DMS53 treated with DMSO at 0.1 percent for 48 hours (cell line): ENCODE data around the gene POGK.
"Not testable (repeated sequence)": the region's sequence is repeated elsewhere in the genome, so short reads cannot be mapped to it uniquely, and the experiment has no call there.

ENCODE experiments used
- DNase-seq: peaks from one replicate; lab custom pipeline; 2025; ENCODE audit not compliant: unreplicated experiment; lab: John Stamatoyannopoulos, UW

POGK gene

DNA sequence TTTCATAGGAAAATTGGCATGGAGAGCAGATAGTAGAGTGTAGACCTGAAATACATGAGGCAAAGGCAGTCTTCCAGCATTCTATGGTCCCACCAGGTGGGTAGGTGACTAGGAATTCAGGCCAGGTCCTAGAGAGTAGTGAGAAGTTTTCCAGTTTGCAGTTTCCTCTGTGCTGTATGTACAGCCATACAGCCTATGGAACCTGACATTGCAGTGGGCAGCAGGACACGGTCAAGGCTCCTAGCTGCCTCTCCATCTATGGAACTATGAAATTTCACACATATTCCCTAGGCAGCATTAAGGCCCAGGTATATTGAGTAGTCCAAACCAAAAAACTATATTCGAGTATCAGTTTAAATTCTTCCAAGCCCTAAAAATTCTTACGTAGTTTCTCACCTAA lies 16.3 kb downstream of the POGK start:
- DNase-seq = no peak

DNA sequence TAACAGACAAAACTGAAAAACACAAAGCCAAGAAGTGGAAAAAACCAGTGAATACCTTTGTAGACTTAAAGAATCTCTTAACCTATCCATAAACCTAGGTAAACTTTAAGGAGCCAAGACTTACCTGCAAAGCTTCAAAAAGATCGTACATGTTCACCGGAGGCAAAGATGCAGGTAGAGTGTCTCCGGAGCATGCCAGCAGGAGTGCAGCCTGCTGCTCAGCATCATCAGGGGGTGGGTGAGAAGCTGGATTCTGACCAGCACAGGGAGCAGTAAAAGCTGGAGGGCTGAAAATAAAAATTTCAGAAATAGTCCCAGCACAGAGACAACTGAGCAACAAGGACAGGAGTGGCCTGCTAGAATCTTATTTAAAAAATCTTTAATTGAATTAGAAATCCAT lies 18.7 kb downstream of the POGK start:
- DNase-seq = no peak

DNA sequence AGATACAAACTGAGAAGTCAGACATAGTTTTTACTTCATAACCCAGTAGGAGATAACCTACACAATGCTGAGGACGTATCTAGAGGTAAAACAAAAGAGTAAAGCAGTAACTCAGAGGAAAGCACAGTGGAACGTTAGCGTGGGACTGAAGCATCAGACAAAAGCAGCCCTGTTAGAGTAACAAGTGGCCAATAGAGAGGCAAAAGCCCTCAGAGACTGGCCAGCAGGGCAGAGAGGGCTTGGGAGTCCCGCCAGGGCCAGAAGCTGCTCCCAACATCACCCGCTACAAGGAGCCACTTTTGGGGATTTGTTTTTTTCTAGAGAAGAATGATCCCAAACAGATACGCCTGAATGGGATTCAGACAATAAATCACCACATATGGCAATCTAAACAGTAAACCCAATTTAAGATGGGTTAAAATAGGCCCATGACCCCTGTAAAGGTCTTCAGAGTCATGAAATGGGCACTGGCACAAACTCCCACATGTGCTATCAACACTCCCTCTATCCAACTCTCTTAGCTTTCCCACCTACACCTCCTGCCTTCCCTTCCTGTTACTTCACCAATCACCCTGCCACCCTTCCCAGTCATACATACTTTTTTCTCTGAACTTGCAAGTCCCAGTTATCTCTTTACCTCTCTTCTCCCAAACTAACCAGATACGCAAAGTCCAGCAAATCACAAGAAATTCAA lies 19.6 kb downstream of the POGK start:
- no peak for DNase-seq

DNA sequence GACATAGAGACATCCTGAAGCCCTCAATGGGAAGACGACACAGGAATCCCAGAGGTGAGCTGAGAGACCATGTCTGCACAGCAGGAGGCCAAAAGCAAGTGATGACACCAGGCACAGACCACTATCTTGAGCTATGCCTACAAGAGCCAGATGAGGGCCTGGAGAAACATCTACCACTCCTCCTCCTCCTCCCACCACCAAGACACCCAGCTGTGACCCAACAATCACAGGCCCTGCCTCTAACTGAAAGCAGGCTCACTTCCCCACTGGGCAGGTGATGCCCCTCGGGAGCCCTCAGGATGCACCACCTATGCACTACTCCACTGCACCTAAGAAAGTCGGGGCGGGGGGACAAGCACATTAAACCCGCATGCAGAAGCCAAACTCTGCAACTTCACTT lies 20.3 kb downstream of the POGK start:
- DNase-seq = no peak

DNA sequence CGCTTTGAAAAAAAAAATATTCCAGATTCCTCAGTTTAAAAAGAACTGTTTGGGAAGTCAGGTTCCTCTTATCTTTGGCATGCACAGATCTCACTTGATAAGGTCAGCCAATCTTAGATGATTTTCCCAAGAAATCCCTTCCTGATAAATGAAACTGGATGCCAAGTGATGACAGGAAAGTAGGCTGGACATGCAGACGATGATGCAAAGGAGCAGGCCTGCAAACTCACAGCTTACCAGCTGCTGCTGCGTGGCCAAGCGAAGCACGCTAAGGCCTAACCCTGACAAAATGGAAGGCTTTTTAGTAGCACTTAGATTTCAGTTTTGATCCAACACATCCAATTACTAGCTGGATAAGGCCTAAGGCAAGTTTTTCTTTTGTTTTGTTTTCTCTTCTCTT lies 26.7 kb downstream of the POGK start:
- DNase-seq = no peak

DNA sequence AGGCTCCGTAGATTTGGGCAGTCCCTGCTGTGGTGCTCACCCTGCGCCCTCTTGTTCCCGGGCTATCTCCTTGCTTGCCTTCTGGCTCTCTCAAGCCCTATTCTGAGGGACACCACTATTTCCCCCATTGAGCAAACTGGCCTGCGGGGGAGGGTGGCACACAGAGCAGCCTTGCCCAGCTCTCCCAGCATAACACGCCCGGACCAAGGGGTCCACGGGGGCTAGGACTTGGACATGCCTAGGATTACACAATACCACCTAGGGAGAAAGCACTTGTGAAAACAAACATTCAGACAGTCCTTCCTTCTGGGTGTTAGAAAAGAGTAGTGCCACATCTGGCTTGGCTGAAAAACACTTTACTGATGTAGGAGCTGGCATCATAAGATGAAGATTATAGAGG lies 29.4 kb downstream of the POGK start:
- DNase-seq = no peak

DNA sequence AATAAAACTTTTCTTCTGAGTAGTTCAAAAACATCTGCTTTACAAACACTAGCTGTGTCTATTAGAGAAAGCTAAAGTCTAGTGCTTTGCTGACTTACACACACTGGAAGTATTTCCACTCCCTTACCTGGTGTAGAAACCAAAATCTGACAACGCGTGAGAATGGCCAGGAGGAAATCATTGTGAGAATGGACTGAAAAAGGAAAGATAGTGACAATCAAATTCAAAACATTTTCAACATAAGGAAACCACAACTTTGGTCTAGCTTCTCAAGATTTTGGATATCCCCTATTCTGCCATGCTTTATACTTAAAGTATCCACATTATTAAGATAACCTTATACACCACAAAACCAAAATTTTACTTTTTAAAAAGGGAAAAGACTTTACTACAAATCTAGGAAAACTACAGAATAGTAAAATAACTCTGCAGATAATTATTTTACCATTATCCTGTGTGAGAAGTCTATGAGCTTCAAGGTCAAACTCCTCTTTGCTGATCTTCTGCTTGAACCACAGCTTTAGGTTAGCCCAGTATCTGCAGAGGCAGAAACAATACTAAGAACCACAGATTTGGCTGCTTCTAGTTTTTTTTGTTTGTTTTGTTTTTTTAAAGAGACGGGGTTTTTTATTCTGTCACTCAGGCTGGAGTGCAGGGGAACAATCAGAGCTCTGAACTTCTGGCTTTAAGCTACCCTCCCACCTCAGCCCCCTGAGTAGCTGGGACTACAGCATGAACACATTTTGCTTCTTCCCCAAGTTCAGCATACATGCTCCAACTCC lies 30.2 kb downstream of the POGK start:
- DNase-seq = no peak

DNA sequence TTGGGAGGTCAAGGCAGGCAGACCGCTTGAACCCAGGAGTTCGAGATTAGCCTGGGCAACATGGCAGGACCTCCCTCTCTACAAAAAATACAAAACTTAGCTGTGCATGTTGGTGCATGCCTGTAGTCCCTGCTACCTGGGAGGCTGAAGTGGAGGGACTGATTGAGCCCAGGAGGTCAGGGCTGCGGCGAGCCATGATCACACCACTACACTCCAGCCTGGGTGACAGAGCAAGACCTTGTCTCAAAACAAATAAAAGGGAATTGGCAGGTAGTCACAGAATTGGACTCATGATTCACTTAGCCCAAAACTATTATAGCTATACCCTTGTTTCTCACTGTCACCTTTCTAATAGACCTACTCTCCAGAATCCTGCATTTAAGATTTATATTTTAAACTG lies 31.3 kb downstream of the POGK start:
- DNase-seq = no peak

DNA sequence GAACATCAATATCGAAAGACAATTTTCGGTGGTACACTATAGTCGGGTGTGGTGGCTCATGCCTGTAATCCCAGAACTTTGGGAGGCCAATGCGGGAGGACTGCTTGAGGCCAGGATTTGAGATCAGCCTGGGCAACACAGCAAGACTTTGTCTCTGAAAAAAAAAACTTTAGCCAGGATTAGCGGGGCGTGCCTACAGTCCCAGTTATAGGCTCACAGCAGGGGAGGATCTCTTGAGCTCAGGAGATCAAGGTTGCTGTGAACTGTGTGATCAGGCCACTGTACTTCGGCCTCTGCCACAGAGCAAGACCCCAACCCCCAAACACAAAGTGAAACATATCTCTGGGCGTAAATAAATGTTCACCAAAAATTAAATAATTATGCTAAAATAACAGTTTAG lies 35.2 kb downstream of the POGK start:
- no peak for DNase-seq

DNA sequence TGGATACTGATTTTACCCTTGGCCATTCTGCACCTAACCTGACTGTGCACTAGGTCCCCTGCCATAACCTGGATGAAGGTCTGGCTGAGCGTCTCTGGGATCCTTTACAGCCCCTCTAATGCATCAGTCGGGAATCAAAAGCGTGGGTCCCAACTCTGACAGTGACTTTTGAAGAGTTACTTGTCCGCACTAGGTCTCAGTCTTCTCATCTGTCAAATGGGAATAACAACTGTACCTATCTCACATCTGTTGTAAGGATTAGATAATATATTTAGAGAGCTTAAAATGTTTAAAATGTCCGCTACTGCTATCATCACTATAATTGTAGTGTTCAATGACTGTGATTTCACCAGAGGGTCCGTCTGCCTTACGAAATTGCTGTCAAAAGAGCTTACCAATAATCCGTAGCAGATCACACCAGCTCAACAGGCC lies 36.0 kb downstream of the POGK start:
- DNase-seq = no peak

DNA sequence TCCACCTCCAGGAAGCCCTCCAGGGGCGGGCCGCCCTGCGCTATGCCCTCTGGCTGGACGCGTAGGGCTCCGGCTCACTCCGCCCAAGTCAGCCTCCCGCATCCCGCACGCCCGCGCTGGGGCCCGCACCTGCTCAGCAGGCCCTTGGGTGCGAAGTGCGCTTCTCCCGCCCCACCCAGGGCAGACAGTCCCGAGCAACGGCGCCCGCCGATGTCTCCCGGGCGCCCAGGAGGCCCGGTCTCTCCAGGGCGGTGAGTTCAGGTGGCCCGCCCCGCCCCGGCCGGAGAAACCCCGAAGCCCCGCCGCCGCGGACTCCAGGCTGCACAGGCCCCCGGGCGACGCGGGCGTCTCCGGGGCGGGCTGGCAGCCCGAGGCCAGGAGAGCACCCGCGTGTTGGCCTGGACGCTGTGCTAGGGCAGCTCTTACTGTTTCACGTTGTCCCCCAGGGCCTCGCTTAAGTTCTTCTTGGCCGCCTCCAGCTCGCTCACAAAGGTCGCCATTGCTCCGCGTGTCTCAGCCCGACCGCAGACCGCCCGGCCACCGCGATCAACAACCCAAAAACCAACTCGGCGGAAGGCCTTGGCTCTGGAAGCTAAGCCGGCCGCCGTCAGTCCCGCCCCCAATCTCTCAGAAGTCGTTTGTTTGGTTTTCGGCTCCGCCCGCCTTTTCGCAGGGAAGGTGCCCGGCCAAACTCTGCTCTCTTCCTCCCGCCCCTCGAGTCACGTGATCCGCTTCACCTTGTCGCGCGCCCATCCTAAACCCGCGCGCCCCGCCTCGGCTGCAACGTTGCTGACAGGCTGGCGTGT lies 36.7 kb downstream of the POGK start, which contains the start of gene TADA1:
TSS of gene TADA1 (minus strand) at position 531 of the 806 bp plus-strand sequence. CDS start at position 500, 31 bp downstream.
- peak; percentile 98 for DNase-seq

DNA sequence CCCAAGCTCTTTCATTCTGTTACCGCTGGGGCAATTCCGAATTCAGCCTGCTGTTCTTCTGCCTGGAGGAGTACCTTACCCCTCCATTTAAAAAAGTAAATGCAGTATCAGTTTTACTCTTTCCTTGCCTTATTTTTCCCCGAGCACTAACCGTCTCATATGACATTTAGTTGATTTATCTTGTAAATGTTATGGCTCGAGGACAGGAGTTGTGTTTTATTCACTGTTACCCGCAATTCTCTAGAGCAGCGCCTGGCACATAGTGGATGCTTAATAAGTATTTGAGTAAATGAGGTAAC lies 37.2 kb downstream of the POGK start:
- no peak for DNase-seq

DNA sequence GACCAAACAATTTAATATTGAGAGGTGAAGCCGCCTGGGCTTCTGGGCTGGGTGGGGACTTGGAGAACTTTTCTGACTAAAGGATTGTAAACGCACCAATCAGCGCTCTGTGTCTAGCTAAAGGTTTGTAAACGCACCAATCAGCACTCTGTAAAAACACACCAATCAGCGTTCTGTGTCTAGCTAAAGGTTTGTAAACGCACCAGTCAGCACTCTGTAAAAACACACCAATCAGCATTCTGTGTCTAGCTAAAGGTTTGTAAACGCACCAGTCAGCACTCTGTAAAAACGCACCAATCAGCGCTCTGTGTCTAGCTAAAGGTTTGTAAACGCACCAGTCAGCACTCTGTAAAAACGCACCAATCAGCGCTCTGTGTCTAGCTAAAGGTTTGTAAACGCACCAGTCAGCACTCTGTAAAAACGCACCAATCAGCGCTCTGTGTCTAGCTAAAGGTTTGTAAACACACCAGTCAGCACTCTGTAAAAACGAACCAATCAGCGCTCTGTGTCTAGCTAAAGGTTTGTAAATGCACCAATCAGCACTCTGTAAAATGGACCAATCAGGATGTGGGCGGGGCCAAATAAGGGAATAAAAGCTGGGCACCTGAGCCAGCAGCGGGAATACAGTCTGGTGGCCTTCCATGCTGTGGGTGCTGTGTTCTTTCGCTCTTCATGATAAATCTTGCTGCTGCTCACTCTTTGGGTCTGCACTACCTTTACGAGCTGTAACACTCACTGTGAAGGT lies 39.1 kb downstream of the POGK start:
- DNase-seq = not testable (repeated sequence)

DNA sequence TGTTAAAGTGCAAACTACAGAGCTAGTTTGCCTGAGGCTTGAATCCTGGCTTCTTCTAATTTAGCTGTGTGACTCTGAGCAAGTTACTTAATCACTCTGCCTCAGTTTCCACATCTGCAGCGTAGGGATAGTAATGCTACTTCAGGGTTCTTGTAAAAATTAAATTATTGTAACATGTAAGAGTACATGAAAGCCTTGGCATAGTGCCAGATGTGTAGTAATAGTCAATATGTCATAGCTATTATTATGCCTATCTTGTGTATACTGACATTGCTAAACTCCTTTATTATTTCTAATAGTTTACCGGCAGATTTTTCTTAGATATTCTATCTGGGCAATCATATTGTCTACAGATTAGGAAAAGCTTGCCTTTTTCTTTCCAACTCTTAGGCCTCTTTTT lies 43.6 kb downstream of the POGK start:
- DNase-seq = no peak

DNA sequence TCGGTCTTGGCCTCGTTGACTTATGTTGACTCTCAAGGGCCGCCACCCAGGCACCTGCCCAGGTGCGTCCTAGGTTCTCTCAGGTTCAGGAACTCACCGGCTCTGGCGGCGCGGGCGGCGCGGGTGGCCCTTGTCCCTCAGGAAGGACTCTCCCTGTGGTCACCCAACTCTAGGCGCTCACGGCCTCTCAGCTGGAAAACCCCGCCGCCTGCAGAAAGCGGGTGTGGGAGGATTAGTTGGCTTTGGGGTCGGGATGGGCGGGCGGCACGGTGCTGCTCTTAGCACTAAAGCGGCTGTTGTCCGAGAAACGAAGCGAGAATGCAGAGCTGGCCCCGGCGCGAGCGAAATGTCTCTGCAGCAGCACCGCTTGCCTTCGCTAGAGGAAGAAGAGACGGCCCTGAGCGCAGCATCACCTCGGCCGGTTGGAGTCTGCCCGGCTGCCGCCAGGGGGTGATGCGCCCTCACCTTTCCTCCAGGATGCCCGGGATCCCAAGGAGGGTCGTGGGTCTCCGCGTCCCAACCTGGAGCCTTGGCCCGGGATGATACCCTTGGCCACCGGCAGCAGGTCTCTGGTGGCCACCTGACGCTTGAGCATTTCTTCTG lies 44.9 kb downstream of the POGK start:
- DNase-seq = peak; percentile 53

DNA sequence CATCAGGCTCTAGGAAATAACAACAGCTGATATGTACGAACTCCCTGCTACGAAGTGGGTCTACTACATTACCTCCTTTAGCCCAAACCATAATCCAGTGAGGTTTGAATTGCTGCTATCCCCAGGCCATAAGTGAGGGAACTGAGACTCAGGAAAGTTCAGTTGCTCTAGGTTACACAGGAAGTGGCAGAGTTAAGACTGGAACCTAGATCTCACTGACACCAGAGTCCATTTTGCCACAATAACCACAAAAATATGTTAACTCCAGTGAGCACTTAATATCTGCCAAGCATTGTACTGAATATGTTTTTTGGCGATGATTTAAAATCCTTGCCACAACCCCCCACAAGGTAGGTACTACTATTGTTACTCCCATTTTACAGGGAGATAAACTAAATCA lies 45.7 kb downstream of the POGK start:
- no peak for DNase-seq

DNA sequence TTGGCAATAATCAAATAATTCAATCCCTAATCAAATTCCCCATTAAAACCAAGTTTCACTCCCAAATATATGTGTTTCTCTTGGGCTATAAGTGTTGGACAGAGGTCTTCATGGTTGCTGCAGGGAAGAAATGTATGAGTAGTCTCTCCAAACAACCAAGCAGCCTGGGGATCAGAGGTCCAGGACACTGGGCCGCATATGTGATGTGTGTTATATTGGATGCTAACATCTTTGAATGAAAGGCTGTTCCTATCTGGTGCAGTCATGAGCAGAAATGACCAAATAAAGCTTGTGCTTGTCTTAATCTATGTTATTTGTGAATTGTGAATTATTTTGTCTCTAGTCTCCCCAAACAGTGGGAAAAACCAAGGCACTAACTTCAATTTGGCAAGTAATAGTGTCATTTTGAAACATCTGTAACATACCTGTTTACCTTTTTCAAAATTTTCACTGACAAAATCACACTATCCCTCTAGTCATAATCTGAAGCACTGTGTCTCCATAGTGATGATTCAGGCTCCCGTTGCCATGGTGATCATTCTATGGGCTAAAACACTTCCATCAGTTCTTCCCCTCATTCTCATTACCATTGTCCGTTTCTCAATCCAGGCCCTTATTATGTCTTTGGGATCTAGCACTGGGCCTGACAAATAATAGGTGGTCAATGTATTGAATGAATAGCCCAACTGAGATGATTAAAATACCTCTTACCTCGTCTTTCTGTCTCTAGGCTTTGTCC lies 49.3 kb downstream of the POGK start:
- no peak for DNase-seq

DNA sequence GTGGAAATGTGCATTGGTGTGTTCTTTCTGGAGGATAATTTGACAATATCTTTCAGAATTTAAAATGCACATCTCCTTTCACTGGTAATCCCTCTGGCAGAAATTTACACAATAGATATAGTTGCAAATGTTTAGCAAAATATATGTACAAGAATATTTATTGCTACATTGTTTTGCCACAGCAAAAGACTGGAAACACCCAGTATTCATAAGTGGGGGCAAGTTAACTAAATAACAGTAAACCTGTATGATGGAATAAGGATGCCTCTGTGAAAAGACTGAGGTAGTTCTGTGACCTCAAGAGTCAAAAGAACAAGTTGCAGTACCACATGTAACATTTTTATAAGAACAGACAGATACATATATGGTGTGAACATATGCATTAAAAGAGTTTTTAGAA lies 50.5 kb downstream of the POGK start:
- DNase-seq = no peak

DNA sequence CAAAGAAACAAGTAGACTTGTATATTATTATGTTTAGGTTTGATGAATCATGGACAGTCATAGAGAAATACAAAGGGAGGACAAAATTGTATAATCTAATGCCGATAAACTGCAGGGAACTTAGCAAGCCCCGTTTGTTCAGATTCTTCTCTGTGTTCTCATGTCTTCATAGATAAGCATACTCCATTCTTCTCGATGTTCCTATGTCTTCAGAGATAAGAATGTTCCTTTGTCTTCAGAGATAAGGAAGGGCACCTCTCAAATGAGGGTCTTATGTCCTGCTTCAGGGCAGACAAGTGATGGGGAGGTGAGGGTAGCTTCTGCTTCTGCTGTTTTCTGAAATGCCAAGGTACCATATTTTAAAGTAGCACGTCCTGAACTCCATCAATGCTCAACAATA lies 56.5 kb downstream of the POGK start:
- DNase-seq = no peak

DNA sequence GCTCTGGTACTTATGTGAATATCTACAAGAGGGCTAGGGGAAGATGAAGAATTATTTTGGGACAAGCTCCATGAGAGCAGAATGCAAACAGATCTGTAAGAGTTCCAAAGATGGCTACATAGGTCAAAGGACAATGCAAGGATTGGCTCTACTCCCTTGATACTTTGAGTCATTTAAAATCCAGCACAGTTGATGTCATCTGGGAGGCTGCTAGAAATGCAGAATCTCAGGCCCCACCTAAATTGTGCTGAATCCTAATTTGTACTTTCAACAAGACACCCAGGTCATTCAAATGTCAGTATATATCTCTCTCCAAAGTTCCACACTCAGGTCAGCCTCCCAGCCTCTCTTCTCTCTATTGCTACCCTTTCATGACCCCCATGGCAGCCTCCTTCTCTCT lies 60.5 kb downstream of the POGK start:
- DNase-seq = no peak
